GM12874 (cell line): Measurements from ENCODE around the gene RCCD1.

Source experiments
- CTCF ChIP-seq: IDR thresholded peaks from 2 replicates; pipeline ENCODE4 v1.5.1; 2011; ENCODE audit warnings: low read depth, mild to moderate bottlenecking, control low read depth, low read length, moderate library complexity; ENCODE audit not compliant: insufficient read depth

Gene RCCD1

DNA sequence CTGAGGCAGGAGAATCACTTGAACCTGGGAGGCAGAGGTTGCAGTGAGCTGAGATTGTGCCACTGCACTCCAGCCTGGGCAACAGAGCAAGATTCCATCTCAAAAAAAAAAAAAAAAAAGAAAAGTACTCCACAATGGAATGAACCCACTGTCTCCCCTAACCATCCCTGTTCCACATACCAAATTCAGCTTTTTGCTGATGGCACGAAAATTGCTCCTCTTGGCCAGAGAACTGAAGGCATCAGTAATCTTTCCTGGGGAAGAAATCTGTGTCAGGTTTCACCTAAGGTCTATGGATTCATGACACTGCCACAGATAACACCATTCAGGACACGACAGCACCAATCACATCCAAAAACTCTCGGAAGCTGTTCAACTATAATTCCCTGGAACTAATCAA, 46.5 kb downstream of the RCCD1 start:
- TF ChIP-seq CTCF: no peak

DNA sequence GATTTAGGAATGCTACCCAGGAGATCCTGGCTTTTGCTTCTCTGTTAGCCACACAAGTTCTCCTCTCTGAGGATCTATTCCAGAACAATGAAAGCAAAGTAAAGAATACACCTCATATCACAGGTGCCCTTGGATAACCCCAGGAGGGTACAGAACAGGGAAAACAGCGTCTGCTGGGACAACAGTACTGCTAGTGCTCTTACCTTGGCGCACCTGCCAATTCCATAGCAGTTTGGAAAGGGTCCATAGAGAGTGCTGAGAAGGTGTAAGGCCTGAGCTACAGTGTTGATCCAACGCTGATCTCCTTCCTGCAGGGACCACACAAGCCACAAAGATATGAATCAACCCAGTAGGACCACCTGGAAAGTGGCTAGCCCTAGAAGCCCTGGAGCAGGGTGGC, 52.6 kb downstream of the RCCD1 start:
- TF ChIP-seq CTCF: no peak
